HG02973 (cell line): ENCODE results near the gene ENOPH1.
"Not testable (repeated sequence)": the region's sequence is repeated elsewhere in the genome, so short reads cannot be mapped to it uniquely, and the experiment has no call there.

Experiments
- ATAC-seq: cut with Tn5 transposase; IDR thresholded peaks from one replicate; pipeline ENCODE4 v1.9.1; 2021; ENCODE audit warnings: moderate library complexity; ENCODE audit not compliant: unreplicated experiment

Gene ENOPH1

DNA sequence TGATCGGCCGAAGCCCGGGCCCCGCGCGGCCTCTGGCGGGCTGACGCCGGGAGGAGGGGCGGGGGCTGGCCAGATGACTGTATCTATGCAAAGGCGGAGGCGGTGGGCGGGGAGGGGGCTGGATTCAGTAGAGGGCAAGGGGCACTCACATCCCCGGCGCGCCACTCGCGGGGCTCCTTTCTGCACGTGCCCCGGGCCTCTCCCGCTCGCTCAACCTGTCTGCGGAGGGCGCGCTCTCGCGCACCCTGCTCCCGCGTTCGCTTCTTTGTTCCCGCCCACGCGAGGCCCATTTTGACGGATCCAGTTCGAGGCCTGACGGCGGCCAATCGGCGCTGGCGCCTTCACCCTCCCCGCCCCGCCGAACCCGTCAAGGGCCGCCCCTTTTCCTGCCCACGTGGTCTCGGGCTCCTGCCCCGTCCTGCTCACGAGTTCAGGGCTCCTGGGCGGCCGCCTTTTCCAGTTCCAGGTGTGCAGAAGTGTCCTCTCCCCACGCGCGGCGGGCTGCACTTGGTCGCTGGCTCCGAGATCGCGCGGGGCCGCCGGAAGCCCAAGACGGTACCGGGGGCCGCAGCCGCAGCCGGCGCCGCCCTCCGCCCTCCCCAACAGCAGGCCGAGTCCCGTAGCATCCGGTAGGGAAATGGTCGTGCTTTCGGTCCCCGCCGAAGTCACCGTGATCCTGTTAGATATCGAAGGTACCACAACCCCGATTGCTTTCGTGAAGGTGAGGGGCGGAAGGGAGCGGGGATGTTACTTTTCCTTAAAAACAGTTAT lies at the start of gene ENOPH1, which contains the start of gene HNRNPDL:
Gene ENOPH1 (plus strand): TSS at position 398 of the 771 bp plus-strand sequence. CDS start 240 bp downstream, at position 638.
Gene HNRNPDL (minus strand): TSS at position 270 of the 771 bp plus-strand sequence. CDS start 772 bp downstream, outside the sequence.
- ATAC-seq: peak; percentile 66

DNA sequence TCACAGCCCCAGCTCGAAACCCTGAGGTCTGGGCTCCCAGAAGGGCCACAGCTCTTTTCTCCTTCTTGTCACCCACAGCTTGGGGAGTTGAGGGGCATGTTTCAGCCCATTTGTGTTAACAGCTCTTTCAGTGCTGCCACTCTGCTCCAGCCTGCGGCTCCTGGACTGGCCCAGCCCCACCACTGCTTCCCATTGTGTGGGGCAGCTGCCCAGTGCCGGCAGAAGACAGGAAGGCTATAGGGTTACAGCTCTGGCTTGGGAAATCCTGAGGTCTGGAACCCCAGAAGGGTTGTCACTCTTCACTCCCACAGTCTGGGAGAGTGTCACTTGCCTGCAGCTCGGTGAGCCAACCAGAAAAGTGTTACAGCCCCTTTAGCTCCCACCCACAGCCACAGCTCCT lies 49.6 kb upstream of the ENOPH1 start:
- ATAC-seq: no peak

DNA sequence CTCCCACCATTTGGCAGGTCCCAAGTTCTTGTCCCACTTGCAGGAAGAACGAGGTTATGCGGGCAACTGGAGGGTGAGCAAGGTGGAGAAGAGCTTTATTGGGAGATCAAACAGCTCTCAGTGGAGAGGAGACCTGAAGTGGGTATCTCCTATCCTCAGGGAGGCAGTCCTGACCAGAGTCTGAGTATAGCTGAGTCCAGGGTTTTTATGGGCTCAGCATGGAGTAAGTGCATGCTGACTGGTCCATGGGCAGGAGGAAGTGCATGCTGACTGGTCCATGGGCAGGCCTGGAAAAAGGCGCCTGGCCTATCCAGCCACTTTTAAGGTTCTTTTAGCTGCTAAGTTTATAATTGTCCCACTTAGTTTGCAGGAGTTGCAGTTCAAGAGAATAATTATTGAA lies 49.2 kb upstream of the ENOPH1 start:
- ATAC-seq: no peak

DNA sequence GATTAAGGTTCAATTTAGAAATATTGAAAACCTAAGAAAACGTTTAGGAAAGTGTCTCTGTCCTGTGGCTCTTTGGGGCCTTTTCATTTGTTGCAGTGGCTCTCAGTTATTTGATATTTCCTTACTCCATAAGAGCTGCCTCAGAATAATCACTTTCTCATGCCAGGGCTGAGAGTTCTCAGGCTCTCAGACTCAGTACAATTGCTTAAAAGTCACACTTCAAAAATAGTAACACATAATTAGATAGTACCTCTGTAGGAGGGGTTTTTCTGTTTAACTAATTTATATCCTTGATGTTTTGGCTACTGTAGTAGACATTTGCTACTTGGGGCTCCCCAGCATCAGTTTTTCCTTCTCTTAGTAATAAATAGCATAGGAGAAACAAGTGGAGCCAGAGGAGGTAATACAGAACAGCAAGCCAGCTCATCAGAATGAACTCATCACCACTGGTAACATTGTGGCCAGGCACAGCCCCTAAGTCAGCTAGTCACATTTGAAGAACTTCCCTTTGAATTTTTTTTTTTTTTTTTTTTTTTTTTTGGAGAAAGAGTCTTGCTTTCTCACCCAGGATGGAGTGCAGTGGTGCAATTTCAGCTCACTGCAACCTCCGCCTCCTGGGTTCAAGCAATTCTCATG lies 48.6 kb upstream of the ENOPH1 start:
- ATAC-seq: no peak

DNA sequence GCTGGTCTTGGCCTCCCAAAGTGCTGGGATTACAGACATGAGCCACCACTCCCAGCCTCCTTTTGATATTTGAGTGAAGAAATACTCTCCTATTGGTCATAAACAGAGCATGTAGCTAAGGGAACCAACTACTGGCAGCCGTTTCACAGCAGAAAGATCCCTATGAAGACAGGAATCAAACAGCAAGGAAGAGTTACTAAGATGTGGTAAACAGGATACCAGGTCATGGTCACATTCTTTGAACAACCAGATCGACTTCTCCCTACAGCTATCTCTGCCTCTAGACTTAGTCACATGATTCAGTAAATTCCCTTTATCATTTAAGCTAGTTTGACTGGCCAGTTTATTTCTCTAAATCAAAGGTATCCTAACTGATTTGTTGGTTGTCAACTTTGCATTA lies 47.6 kb upstream of the ENOPH1 start:
- ATAC-seq: no peak

DNA sequence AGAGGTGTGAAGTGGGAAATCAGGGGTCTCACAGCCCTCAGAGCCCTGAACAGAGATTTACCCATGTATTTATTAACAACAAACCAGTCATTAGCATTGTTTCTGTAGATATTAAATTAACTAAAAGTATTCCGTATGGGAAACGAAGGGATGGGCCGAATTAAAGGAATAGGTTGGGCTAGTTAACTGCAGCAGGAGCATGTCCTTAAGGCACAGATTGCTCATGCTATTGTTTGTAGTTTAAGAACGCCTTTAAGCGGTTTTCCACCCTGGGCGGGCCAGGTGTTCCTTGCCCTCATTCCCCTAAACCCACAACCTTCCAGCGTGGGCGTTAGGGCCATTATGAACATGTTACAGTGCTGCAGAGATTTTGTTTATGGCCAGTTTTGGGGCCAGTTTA lies 44.1 kb upstream of the ENOPH1 start:
- not testable (repeated sequence) for ATAC-seq

DNA sequence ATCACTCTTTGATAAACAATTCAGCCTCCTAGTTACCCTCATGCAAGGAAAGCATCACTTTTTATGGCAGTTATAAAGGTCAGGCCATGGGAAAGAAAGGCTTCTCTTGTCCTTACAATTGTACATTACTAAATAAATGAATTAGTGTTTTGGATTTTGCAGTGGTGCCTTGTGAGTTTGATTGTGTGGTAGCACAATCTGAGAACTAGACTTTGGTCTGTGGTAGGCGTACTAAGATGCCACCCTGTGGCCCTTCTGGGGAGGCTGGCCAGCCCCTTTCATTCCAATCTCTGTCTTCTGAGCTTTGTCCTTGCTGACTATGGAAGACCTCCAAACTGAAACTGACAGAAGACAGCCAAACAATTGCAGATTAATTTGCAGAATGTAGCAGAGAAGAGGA lies 42.0 kb upstream of the ENOPH1 start:
- ATAC-seq: no peak

DNA sequence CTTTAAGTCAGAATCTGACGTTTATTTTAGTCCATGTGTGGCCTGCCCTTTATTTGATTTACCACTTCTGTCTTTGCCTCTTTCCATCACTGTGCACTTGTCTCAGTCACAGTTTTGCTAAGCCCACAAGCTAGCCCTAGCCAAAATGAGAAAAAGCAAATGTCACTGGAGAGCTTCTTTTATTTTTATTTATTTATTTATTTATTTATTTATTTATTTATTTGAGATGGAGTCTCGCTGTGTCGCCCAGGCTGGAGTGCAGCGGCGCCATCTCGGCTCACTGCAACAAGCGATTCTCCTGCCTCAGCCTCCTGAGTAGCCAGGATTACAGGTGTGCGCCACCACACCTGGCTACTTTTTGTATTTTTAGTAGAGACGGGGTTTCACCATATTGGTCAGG lies 40.3 kb upstream of the ENOPH1 start:
- not testable (repeated sequence) for ATAC-seq

DNA sequence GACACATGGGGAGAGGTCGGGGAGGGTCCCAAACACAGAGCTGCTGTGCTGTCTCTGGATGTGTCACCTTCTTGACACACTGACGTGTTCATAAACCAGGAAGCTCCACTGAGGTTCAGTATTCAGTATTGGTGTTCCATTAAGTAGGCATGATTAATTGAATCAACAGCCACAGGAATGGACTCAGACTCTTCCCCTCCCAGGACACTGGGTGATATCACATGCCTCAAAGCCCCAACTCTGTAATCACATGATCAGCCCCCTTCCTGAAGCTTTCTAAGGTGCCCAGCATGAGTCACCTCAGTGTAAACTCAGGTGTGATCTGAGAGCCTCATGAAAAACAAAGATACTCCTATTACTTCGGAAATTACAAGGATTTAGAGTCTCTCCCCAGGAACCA lies 35.5 kb upstream of the ENOPH1 start:
- no peak for ATAC-seq

DNA sequence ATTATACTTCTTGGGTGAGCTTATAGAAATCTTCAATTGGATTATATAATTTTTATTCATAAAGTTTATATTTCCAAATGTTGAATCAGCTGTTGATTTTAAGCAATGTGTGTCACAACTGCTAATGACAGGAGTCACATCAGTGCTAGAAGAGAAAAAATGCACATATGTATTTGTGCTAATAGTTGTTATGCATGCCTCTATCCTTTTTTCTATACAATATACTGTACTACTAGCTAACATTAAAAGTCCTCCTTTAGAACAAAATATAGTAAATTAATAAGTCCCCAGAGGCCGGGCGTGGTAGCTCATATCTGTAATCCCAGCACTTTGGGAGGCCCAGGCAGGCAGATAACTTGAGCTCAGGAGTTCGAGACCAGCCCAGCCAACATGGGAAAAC lies 32.9 kb upstream of the ENOPH1 start:
- no peak for ATAC-seq

DNA sequence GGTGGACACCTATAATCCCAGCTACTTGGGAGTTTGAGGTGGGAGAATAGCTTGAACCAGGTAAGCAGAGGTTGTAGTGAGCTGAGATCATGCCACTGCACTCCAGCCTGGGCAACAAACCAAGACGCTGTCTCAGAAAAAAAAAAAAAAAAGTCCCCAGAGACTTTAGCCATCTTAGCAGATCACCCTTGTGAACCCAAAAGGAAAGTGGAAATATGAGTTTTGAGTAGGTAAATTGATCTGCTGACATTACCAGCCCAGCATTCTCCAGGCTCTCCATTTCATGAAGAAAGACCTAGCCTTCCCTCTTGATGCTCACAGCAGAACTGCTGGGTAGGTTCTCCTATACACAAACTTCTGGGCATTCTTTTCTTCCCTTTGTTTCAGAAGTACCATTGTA lies 32.1 kb upstream of the ENOPH1 start:
- ATAC-seq: no peak

DNA sequence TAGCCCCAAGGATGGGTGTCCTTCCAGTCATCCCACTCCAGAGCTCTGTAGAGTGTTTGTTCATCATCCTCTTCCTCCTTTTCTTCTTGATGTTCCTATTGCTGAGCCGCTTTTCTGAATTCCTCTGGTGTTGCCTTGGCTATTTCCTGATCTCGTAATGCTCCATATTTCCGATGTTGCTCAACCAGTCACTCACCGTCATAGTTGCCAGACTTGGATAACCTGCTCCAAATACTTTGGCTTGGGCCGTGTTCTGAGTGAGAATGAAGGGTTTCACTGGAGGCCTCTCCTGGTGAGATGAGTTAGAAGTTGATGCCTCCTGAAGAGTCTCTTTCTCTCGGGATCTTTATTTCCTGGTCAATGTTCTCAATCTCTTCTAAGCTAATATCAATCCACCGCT lies 28.8 kb upstream of the ENOPH1 start:
- no peak for ATAC-seq

DNA sequence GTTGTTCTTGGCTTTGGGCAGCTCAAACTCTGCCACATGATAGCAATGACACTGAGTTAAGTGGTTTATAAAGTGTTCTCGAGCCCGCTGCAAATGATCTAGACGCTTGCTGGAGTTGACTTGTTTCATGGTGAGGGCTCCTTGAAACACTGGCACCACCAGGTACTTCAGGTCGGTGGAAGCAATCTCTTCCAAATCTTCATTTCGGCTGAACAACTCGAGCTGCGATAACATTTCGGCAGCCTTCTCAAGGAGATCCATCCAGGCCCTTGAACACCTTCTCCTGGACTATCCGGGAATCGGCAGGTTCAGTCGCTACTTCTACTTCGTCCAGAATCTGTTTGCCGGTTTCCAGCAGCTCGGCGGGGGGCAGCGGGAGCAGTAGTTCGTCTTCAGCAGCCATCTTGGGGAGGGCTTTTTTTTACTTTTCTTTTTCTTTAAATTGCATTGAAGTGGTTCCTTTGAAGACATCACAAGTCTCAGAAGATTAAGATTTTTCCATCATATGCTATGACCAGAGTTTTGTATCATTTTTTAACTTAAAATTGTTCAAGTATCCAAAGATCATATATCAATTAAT lies 28.1 kb upstream of the ENOPH1 start:
- no peak for ATAC-seq

DNA sequence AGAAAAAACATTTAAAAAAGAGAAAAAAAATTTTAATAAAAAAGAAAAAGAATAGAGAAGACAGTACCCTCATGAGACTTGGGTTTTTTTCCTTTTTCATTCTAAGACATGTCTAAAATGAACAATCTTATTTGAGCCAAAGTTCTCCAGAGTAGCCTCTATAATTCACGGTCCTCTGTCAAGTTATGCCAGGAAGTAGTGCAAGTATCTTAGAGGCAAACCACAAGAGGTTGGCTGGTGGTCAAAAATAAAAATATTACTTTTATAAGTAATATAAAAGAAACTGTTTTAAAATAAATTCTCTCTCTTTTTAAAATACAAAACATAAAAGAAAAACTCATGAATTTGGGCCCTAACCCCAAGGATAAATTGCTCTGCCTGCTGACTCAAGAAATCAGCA lies 26.7 kb upstream of the ENOPH1 start:
- ATAC-seq: no peak

DNA sequence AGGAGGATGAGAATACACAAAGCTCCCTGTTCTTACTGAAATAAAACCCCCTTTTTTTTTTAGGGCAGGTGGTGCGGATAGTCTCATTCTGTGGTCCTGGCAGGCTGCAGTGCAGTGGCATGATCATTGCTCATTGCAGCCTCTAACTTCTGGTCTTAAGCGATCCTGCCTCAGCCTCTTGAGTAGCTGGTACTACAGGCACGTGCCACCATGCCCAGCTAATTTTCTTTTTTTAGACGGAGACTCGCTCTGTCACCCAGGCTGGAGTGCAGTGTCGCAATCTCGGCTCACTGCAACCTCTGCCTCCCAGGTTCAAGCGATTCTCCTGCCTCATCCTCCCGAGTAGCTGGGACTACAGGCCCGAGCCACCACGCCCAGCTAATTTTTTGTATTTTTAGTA lies 15.3 kb upstream of the ENOPH1 start:
- ATAC-seq: not testable (repeated sequence)

DNA sequence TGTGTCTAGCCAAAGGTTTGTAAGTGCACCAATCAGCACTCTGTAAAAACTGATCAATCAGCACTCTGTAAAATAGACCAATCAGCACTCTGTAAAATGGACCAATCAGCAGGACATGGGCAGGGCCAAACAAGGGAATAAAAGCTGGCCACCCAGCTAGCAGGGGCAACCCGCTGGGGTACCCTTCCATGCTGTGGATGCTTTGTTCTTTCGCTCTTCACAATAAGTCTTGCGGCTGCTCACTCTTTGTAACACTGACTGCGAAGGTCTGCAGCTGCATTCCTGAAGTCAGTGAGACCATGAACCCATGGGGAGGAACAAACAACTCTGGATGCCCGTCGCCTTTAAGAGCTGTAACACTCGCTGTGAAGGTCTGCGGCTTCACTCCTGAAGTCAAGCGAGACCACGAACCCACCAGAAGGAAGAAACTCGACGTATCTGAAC lies 14.4 kb upstream of the ENOPH1 start:
- ATAC-seq: no peak

DNA sequence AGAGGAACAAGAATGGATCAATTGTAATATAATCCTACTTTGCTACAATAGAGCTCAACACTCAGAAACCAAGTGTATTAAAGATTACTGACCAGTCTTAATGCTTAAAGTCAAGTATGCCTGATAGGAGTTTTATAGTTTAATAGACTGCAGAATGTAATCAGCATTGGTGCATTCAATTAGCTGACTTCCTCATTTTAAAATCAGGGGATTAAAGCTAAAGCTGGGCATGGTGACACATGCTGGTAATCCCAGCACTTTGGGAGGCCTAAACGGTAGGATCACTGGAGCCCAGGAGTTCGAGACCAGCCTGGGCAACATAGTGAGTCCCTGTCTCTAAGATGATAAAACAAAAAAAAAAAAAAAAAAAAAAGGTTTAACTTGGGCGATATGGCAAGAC lies 10.9 kb upstream of the ENOPH1 start:
- ATAC-seq: no peak

DNA sequence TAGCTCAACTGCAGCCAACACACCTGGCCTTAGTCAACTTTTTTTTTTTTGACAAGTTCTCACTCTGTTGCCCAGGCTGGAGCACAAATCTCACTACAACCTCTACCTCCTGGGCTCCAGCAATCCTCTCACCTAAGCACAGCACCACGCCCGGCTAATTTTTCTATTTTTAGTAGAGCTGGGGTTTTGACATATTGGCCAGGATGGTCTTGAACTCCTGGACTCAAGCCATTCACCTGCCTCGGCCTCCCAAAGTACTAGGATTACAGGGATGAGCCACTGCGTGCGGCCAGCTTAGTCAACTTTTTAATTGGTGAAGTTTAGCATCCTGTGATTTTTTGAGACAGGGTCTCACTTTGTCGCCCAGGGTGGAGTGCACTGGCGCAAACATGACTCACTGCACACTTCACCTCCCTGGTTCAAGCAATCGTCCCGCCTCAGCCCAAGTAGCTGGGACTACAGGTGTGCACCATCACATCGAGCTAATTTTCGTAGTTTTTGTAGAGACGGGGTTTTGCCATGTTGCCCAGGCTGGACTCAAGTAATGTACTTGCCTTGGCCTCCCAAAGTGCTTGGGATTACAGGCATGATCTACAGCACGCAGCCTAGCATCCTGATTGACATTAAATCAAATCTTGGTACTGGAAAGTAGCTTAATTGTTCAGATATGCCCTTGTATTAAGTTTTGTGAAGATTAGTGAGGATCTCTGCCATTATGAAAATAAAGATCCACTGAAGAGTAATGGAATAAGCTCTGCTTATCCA lies 8.4 kb upstream of the ENOPH1 start:
- ATAC-seq: no peak

DNA sequence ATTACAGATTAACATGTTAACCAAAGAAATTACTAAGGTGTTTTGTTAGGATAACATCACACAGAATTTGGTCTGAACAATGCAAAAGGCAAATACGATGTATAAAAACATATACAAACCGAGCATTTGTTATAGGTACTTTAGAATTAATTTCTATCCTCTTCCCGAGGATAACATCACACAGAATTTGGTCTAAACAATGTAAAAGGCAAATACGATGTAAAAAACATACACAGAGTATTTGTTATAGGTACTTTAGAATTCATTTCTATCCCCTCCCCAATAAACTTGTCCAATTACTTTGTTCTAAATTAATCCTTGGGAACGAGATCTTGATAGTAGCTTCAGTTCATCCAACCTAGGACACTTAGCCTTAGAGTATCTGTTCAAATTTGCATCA lies 7.8 kb upstream of the ENOPH1 start:
- no peak for ATAC-seq

DNA sequence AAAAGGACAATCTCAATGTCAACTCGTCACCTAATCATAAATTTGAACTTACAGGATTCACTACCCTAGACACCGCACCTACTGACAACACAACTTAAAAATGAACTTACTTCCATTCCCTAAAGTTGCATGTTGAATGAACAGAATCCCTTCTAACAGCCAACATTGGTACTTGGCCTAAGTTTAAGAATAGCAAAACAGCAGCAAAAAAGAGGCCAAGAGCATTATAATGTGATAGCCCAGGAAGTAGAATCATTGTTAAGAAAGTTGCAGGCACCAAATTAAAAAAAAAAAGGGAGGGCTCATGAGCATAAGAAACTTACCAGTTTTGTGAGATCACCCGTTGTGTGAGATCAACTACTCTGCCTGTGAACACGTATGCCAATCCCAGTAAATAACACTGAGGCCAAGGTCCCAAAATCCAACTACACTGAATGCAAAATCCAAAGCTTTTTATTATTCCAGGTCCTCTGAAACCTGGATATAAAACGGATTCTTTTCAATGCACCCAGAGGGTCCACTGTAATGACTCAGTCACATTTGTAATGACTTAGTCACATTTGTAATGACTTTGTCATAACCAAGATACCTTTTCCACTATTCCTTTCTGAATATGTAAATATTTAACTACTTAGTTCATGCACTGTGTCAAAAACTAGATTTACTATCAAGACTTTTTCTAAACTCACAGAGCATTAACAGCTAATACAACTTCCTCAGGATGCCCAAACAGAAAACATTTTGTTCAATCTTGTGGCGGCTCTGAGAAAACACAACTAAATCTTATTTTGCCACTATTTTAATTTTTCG lies 6.9 kb upstream of the ENOPH1 start:
- no peak for ATAC-seq

DNA sequence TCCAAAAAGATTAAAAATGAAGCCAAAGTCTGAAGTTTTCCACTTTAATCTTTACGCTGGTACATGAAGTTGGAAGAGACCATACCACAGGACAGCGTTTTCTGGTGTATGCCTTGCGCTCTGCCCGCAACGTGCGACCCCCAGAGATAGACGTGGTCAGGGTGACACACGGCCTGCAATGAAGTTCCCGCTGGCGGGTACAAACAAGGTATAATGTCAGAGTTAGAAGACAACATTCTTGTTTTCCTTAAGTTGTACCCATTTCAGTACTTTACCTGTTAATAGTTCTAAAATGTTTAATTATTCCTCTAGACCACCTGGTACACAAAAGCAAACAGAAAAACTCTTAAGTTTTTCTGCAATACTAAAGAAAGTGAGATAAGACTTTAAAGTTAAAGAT lies 4.9 kb upstream of the ENOPH1 start:
- ATAC-seq: no peak
